ENCODE results near the gene TMEM242.

Gene TMEM242

GRCh38 chr6:157302736-157303135, 20.6 kb downstream of the TMEM242 start:
- Histone ChIP-seq H3K36me3 (ENCODE audit: insufficient read depth, low read length) (no peaks in the 10 kb centered on the region), H2AFZ (ENCODE audit: low read length) (no peak overlapping the region), H3K9me2 (replicated peaks; ENCODE audit: low read depth, low read length) (no peaks in the 10 kb centered on the region), H3K4me1 (ENCODE audit: insufficient read depth, low read length, poor library complexity, severe bottlenecking) (peaks cover 35% of the 10 kb centered on the region), H4K20me1 (ENCODE audit: insufficient read depth, low read length, poor library complexity, severe bottlenecking) (no peaks in the 10 kb centered on the region), H3K9me3 (ENCODE audit: insufficient read depth, low read depth, low read length) (no peaks in the 10 kb centered on the region), H3F3A (ENCODE audit: low read depth) (no peaks in the 10 kb centered on the region), H3K79me2 (ENCODE audit: insufficient read depth, low read length) (no peaks in the 10 kb centered on the region), H3K27me3 (ENCODE audit: insufficient read depth, low read length, poor library complexity, severe bottlenecking) (no peaks in the 10 kb centered on the region), H3K4me2 (ENCODE audit: low read depth, low read length, poor library complexity, severe bottlenecking) (no peak overlapping the region), H3K4me3 (ENCODE audit: low read length, poor library complexity, severe bottlenecking) (no peak overlapping the region), H3K9ac (ENCODE audit: low read depth, low read length, poor library complexity, severe bottlenecking) (no peak overlapping the region)
- TF ChIP-seq CTCF (conservative IDR thresholded peaks at IDR 0.05; ENCODE audit: low read length) (no peak), EZH2phosphoT487 (IDR thresholded peaks at IDR 0.05; ENCODE audit: borderline replicate concordance) (no peak)

- Histone ChIP-seq H3F3A (ENCODE audit: low read depth) (no peaks in the 10 kb centered on the region), H3K4me1 (ENCODE audit: insufficient read depth, low read length, poor library complexity, severe bottlenecking) (peaks cover 27% of the 10 kb centered on the region), H3K9me2 (replicated peaks; ENCODE audit: low read depth, low read length) (no peaks in the 10 kb centered on the region), H3K79me2 (ENCODE audit: insufficient read depth, low read length) (no peaks in the 10 kb centered on the region), H3K4me2 (ENCODE audit: low read depth, low read length, poor library complexity, severe bottlenecking) (no peak overlapping the region), H3K9me3 (ENCODE audit: insufficient read depth, low read depth, low read length) (no peaks in the 10 kb centered on the region), H4K20me1 (ENCODE audit: insufficient read depth, low read length, poor library complexity, severe bottlenecking) (no peaks in the 10 kb centered on the region), H3K27me3 (ENCODE audit: insufficient read depth, low read length, poor library complexity, severe bottlenecking) (no peaks in the 10 kb centered on the region), H3K36me3 (ENCODE audit: insufficient read depth, low read length) (no peaks in the 10 kb centered on the region), H3K9ac (ENCODE audit: low read depth, low read length, poor library complexity, severe bottlenecking) (no peak overlapping the region), H3K4me3 (ENCODE audit: low read length, poor library complexity, severe bottlenecking) (no peak overlapping the region), H2AFZ (ENCODE audit: low read length) (no peak overlapping the region)
- no peak for TF ChIP-seq CTCF (conservative IDR thresholded peaks at IDR 0.05; ENCODE audit: low read length)
- no peak for TF ChIP-seq EZH2phosphoT487 (IDR thresholded peaks at IDR 0.05; ENCODE audit: borderline replicate concordance)
Measured at GRCh38 chr6:157300436-157300835, 22.9 kb downstream of the TMEM242 start.

GRCh38 chr6:157300006-157300405, 23.3 kb downstream of the TMEM242 start:
- no peak overlapping the region for H3K9ac ChIP-seq (ENCODE audit: low read depth, low read length, poor library complexity, severe bottlenecking)

More at GRCh38 chr6:157300006-157300405, 23.3 kb downstream of the TMEM242 start:
- H4K20me1 ChIP-seq (ENCODE audit: insufficient read depth, low read length, poor library complexity, severe bottlenecking) = no peaks in the 10 kb centered on the region
- no peaks in the 10 kb centered on the region for H3K9me3 ChIP-seq (ENCODE audit: insufficient read depth, low read depth, low read length)
- no peak for TF ChIP-seq EZH2phosphoT487 (IDR thresholded peaks at IDR 0.05; ENCODE audit: borderline replicate concordance)
- TF ChIP-seq CTCF (conservative IDR thresholded peaks at IDR 0.05; ENCODE audit: low read length) = no peak
- H3K9me2 ChIP-seq (replicated peaks; ENCODE audit: low read depth, low read length) = no peaks in the 10 kb centered on the region
- H3K4me2 ChIP-seq (ENCODE audit: low read depth, low read length, poor library complexity, severe bottlenecking) = no peak overlapping the region
- peaks cover 23% of the 10 kb centered on the region for H3K4me1 ChIP-seq (ENCODE audit: insufficient read depth, low read length, poor library complexity, severe bottlenecking)
- no peaks in the 10 kb centered on the region for H3F3A ChIP-seq (ENCODE audit: low read depth)
- no peaks in the 10 kb centered on the region for H3K79me2 ChIP-seq (ENCODE audit: insufficient read depth, low read length)
- no peak overlapping the region for H2AFZ ChIP-seq (ENCODE audit: low read length)
- H3K4me3 ChIP-seq (ENCODE audit: low read length, poor library complexity, severe bottlenecking) = no peak overlapping the region
- no peaks in the 10 kb centered on the region for H3K27me3 ChIP-seq (ENCODE audit: insufficient read depth, low read length, poor library complexity, severe bottlenecking)
- no peaks in the 10 kb centered on the region for H3K36me3 ChIP-seq (ENCODE audit: insufficient read depth, low read length)

All from Loucy (cell line).